ENCODE measurements around the gene DUSP10. TPM values are rescaled to one million over a fixed set of nuclear protein-coding genes. Genes with fewer than 3 reads are reported as not detected.
A peak's percentile ranks its signal among the peaks of the same experiment; 100 is the strongest.

The DUSP10 gene
- 22.6 and 71.7 TPM in 2 replicates for total RNA-seq
- polyA plus RNA-seq, result 19.4 and 28.7 TPM in 2 replicates
- 9.8 and 12.5 TPM in 2 replicates for polyA plus RNA-seq (2012)
- 24.7 and 37.0 TPM in 2 replicates for polyA minus RNA-seq (ENCODE audit: low replicate concordance)

DNA sequence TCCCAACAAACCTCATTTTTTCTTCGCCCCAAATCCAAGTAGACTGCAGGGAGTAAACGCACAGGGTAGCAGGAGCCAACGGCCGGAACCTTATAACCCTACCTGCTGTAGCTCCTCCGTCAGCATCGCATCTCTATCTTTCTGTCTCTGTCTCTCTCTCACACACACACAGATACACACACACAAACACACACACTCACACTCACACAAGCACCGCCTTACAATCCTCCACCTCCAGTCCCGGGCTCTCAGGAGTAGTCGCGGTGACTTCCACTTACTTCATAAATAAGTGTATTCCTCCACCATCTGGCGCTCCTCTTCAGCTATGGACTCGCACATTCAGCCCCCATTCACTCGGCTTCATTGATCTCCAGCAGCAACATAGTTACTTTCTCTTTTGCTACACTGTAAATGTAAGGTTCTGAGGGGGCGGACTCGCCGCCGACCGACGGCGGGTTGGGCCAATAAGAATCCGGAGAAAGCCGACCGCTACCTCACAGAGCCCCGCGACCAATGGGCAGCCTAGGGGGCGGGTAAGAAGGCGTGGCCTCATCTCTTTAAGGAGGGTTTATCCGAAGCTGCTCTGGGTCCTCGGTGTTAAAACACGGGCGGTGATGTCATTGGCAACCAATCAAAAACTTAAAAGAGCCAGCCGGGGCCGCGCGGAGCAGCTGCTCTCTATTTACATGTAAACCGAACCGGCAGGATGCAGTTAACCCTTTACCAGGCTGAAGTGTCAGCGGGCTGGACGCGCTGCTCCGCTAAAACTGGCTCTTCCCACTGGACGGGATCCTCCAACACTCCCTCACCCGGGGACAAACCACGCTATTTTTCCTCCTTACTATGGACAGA is at the start of gene DUSP10:
DUSP10 (minus strand) TSS at position 387 of the 852 bp plus-strand sequence. CDS start 2,345 bp downstream, outside the sequence.
- peak; percentile 100 for DNase-seq (ENCODE audit: low read depth in 2 of 2)
- Histone ChIP-seq H3K27ac (ENCODE audit: insufficient read depth, low read length) (peak within 1 kb of the TSS; percentile 96), H3K4me3 (replicated peaks in 1 of 4; ENCODE audit: control extremely low read depth in 1 of 4, insufficient read depth in 1 of 4, low read depth in 3 of 4, low read length in 4 of 4) (peak within 1 kb of the TSS; percentile 58 to 99 (median 89)), H3K9me3 (ENCODE audit: control insufficient read depth, insufficient read depth, low read depth, low read length) (no peaks in the 10 kb centered on the region), H2AFZ (ENCODE audit: low read length) (peak within 1 kb of the TSS; percentile 83), H3K27me3 (ENCODE audit: control insufficient read depth, insufficient read depth, low read length) (no peaks in the 10 kb centered on the region), H3K79me2 (ENCODE audit: control insufficient read depth, insufficient read depth, low read length) (peaks cover 45% of the 10 kb centered on the region), H3K4me1 (ENCODE audit: control insufficient read depth, extremely low read depth, insufficient read depth, low read length) (no peaks in the 10 kb centered on the region), H4K20me1 (ENCODE audit: control insufficient read depth, extremely low read depth, insufficient read depth, low read length) (no peaks in the 10 kb centered on the region), H3K36me3 (ENCODE audit: control insufficient read depth, insufficient read depth, low read length) (peaks cover 5% of the 10 kb centered on the region), H3K4me2 (ENCODE audit: extremely low read depth, insufficient read depth, low read length) (peak within 1 kb of the TSS; percentile 87), H3K9ac (ENCODE audit: insufficient read depth, low read length) (peak within 1 kb of the TSS; percentile 85)
- TF ChIP-seq EZH2 (IDR thresholded peaks at IDR 0.05; ENCODE audit: low read length, missing control alignments), result no peak
- TF ChIP-seq, protein P1, sequence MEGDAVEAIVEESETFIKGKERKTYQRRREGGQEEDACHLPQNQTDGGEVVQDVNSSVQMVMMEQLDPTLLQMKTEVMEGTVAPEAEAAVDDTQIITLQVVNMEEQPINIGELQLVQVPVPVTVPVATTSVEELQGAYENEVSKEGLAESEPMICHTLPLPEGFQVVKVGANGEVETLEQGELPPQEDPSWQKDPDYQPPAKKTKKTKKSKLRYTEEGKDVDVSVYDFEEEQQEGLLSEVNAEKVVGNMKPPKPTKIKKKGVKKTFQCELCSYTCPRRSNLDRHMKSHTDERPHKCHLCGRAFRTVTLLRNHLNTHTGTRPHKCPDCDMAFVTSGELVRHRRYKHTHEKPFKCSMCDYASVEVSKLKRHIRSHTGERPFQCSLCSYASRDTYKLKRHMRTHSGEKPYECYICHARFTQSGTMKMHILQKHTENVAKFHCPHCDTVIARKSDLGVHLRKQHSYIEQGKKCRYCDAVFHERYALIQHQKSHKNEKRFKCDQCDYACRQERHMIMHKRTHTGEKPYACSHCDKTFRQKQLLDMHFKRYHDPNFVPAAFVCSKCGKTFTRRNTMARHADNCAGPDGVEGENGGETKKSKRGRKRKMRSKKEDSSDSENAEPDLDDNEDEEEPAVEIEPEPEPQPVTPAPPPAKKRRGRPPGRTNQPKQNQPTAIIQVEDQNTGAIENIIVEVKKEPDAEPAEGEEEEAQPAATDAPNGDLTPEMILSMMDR (conservative IDR thresholded peaks at IDR 0.05 in 1 of 2, IDR thresholded peaks at IDR 0.05 in 1 of 2; ENCODE audit: low read depth in 1 of 2, low read length in 2 of 2), result peak in 1 of 2 donors; percentile 19

DNA sequence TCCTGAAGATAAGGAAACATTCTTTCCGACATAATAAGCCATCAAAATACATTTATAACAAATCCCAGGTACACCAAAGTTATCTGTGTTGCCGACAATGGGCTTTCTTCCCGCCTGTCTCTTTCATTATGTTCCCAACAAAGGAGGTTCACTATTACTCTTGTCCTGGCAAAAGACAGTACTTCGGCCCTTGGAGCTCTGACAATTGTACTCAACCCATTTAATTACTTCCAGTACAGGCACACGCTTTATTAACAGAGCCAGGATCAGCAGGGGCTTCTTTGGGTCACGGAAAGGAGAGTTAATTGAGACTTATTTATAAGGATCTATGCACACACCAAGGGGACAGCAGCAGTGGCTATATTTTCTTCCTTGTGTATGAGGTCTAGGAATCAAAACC is 46.6 kb upstream of the DUSP10 start:
- H3K4me2 ChIP-seq (ENCODE audit: extremely low read depth, insufficient read depth, low read length), result no peak overlapping the region
- no peaks in the 10 kb centered on the region for H3K4me1 ChIP-seq (ENCODE audit: control insufficient read depth, extremely low read depth, insufficient read depth, low read length)
- no peak for DNase-seq (ENCODE audit: low read depth in 2 of 2)
- no peak overlapping the region for H3K4me3 ChIP-seq (replicated peaks in 1 of 4; ENCODE audit: control extremely low read depth in 1 of 4, insufficient read depth in 1 of 4, low read depth in 3 of 4, low read length in 4 of 4)
- no peak overlapping the region for H2AFZ ChIP-seq (ENCODE audit: low read length)
- H4K20me1 ChIP-seq (ENCODE audit: control insufficient read depth, extremely low read depth, insufficient read depth, low read length), result no peaks in the 10 kb centered on the region
- TF ChIP-seq, protein P1 (conservative IDR thresholded peaks at IDR 0.05 in 1 of 2, IDR thresholded peaks at IDR 0.05 in 1 of 2; ENCODE audit: low read depth in 1 of 2, low read length in 2 of 2), result no peak
- no peak for TF ChIP-seq EZH2 (IDR thresholded peaks at IDR 0.05; ENCODE audit: low read length, missing control alignments)
- no peaks in the 10 kb centered on the region for H3K36me3 ChIP-seq (ENCODE audit: control insufficient read depth, insufficient read depth, low read length)
- H3K9ac ChIP-seq (ENCODE audit: insufficient read depth, low read length), result no peak overlapping the region
- no peaks in the 10 kb centered on the region for H3K79me2 ChIP-seq (ENCODE audit: control insufficient read depth, insufficient read depth, low read length)
- no peaks in the 10 kb centered on the region for H3K27me3 ChIP-seq (ENCODE audit: control insufficient read depth, insufficient read depth, low read length)
- no peaks in the 10 kb centered on the region for H3K9me3 ChIP-seq (ENCODE audit: control insufficient read depth, insufficient read depth, low read depth, low read length)
- H3K27ac ChIP-seq (ENCODE audit: insufficient read depth, low read length), result no peak overlapping the region

DNA sequence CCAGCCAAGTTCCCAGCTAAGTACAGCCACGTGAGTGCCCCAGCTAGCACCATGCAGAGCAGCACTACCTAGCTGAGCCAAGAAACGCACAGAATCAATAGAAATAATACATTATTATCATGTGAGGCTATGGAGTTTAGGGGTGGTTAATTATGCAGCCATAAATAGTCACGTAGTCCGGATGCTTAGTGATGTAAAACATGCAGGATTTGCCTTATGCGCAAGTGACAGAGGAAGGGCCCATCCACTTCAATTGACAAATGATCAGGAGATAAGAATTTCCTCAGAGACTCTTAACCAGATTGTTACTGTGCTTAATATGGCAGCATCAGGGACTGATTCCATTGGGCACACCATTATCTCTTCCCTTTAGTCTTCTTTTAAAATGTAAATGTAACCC is 44.8 kb upstream of the DUSP10 start:
- no peak for DNase-seq (ENCODE audit: low read depth in 2 of 2)
- H3K79me2 ChIP-seq (ENCODE audit: control insufficient read depth, insufficient read depth, low read length), result no peaks in the 10 kb centered on the region

More for the DNA sequence above, 44.8 kb upstream of the DUSP10 start:
- Histone ChIP-seq H4K20me1 (ENCODE audit: control insufficient read depth, extremely low read depth, insufficient read depth, low read length) (no peaks in the 10 kb centered on the region), H3K27ac (ENCODE audit: insufficient read depth, low read length) (no peak overlapping the region), H3K4me1 (ENCODE audit: control insufficient read depth, extremely low read depth, insufficient read depth, low read length) (no peaks in the 10 kb centered on the region), H3K4me3 (replicated peaks in 1 of 4; ENCODE audit: control extremely low read depth in 1 of 4, insufficient read depth in 1 of 4, low read depth in 3 of 4, low read length in 4 of 4) (no peak overlapping the region), H3K27me3 (ENCODE audit: control insufficient read depth, insufficient read depth, low read length) (no peaks in the 10 kb centered on the region), H2AFZ (ENCODE audit: low read length) (no peak overlapping the region), H3K9me3 (ENCODE audit: control insufficient read depth, insufficient read depth, low read depth, low read length) (no peaks in the 10 kb centered on the region), H3K4me2 (ENCODE audit: extremely low read depth, insufficient read depth, low read length) (no peak overlapping the region), H3K9ac (ENCODE audit: insufficient read depth, low read length) (no peak overlapping the region), H3K36me3 (ENCODE audit: control insufficient read depth, insufficient read depth, low read length) (no peaks in the 10 kb centered on the region)
- TF ChIP-seq, protein P1 (conservative IDR thresholded peaks at IDR 0.05 in 1 of 2, IDR thresholded peaks at IDR 0.05 in 1 of 2; ENCODE audit: low read depth in 1 of 2, low read length in 2 of 2), result no peak
- no peak for TF ChIP-seq EZH2 (IDR thresholded peaks at IDR 0.05; ENCODE audit: low read length, missing control alignments)
